Measurements from ENCODE around the gene GDE1. TPM values are rescaled to one million over a fixed set of nuclear protein-coding genes. Genes with fewer than 3 reads are reported as not detected.

GDE1 gene
- total RNA-seq, 1 experiment from 2014 or later = 45.6 TPM

GRCh38 chr16:19503461-19504075, 18.3 kb downstream of the GDE1 start:
- H3K4me2 ChIP-seq (ENCODE audit: low read length) = no peak overlapping the region
- no peaks in the 10 kb centered on the region for H3K9me2 ChIP-seq (replicated peaks; ENCODE audit: low read length)
- H3K4me3 ChIP-seq (ENCODE audit: low read length) = no peak overlapping the region
- no peak overlapping the region for H3K9ac ChIP-seq (ENCODE audit: low read length)
- H2AFZ ChIP-seq (ENCODE audit: low read length) = no peak overlapping the region
- no TSS peak for BruUV-seq (replicated peaks)
- no peaks in the 10 kb centered on the region for H3K79me2 ChIP-seq (ENCODE audit: low read length)
- ChIA-PET POLR2A (ENCODE audit: unreplicated experiment) (no interaction called here), CTCF (interaction anchor here (0.5 to 1.0 kb wide), 2 partner anchors 14 to 129 kb away, joined by 4 read pairs; no protein-coding TSS in a partner anchor)
- ATAC-seq = no peak
- H3K36me3 ChIP-seq (ENCODE audit: low read depth, low read length) = peaks cover 28% of the 10 kb centered on the region; the same call in 1 of the 2 replicates
- no peaks in the 10 kb centered on the region for H3K9me3 ChIP-seq (ENCODE audit: low read length)
- no peak for DNase-seq
- peaks cover 38% of the 10 kb centered on the region for H3K4me1 ChIP-seq (ENCODE audit: insufficient read depth, low read length)
- no peak overlapping the region for H3K27ac ChIP-seq (ENCODE audit: low read length)
- intact Hi-C loops (cut with micrococcal nuclease) = loop anchor here (10.0 kb wide), 1 partner anchor 419 kb away; no protein-coding TSS in a partner anchor
- TF ChIP-seq EZH2 (IDR thresholded peaks at IDR 0.05; ENCODE audit: low read length, unreplicated experiment) = no peak
- no peak for TF ChIP-seq EZH2phosphoT487 (IDR thresholded peaks at IDR 0.05; ENCODE audit: borderline replicate concordance, low read length)
- no peak for TF ChIP-seq CTCF (conservative IDR thresholded peaks at IDR 0.05; ENCODE audit: low read depth, low read length)
- no peaks in the 10 kb centered on the region for H3K27me3 ChIP-seq (ENCODE audit: low read length)
- no peaks in the 10 kb centered on the region for H3F3A ChIP-seq (ENCODE audit: low read length, unreplicated experiment)
- no peaks in the 10 kb centered on the region for H4K20me1 ChIP-seq (ENCODE audit: low read length)

- ATAC-seq (peak; percentile 77), DNase-seq (peak; percentile 74)
- Histone ChIP-seq H3K4me3 (ENCODE audit: low read length) (no peak overlapping the region), H3K36me3 (ENCODE audit: low read depth, low read length) (peaks cover 28% of the 10 kb centered on the region; the same call in 1 of the 2 replicates), H3K9me3 (ENCODE audit: low read length) (no peaks in the 10 kb centered on the region), H3K4me1 (ENCODE audit: insufficient read depth, low read length) (peaks cover 29% of the 10 kb centered on the region), H4K20me1 (ENCODE audit: low read length) (no peaks in the 10 kb centered on the region), H3K9ac (ENCODE audit: low read length) (no peak overlapping the region), H3K4me2 (ENCODE audit: low read length) (no peak overlapping the region), H3F3A (ENCODE audit: low read length, unreplicated experiment) (no peaks in the 10 kb centered on the region), H3K79me2 (ENCODE audit: low read length) (no peaks in the 10 kb centered on the region), H3K27ac (ENCODE audit: low read length) (no peak overlapping the region), H3K9me2 (replicated peaks; ENCODE audit: low read length) (no peaks in the 10 kb centered on the region), H2AFZ (ENCODE audit: low read length) (no peak overlapping the region), H3K27me3 (ENCODE audit: low read length) (no peaks in the 10 kb centered on the region)
- intact Hi-C loops (cut with micrococcal nuclease) = loop anchor here (1.0 to 10.0 kb wide), 2 partner anchors 113 to 418 kb away; no protein-coding TSS in a partner anchor
- ChIA-PET POLR2A (ENCODE audit: unreplicated experiment) (no interaction called here), CTCF (interaction anchor here (0.6 to 1.0 kb wide), 3 partner anchors 15 to 114 kb away, joined by 4 to 6 read pairs (median 4); no protein-coding TSS in a partner anchor)
- TF ChIP-seq CTCF (conservative IDR thresholded peaks at IDR 0.05; ENCODE audit: low read depth, low read length) (peak; percentile 79), EZH2phosphoT487 (IDR thresholded peaks at IDR 0.05; ENCODE audit: borderline replicate concordance, low read length) (no peak)
- no TSS peak for BruUV-seq (replicated peaks)
These were observed 19.3 kb downstream of the GDE1 start for GRCh38 chr16:19502395-19503131.

DNA sequence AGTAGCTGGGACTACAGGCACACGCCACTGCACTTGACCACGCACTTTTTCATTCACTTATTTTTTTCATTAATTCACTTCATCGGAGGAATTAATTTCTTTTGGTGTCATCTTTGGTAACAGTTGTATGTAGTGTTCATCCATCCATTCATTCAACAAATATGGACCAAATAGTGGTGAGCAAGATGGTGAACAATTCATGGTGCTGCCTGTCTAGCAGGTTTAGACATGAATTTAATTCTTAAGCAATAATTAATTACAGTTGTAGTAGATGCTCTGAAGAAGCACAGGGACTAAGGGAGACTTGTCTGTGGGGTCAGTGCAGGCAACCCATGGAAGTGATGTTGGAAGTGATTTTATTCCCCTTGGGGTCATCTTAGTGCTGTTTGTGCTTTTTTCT, 22.4 kb downstream of the GDE1 start:
- no TSS peak for BruUV-seq (replicated peaks)
- Histone ChIP-seq H3K79me2 (ENCODE audit: low read length) (no peaks in the 10 kb centered on the region), H4K20me1 (ENCODE audit: low read length) (no peaks in the 10 kb centered on the region), H3K9ac (ENCODE audit: low read length) (no peak overlapping the region), H3K9me3 (ENCODE audit: low read length) (no peaks in the 10 kb centered on the region), H3K4me2 (ENCODE audit: low read length) (no peak overlapping the region), H3K27me3 (ENCODE audit: low read length) (no peaks in the 10 kb centered on the region), H3K9me2 (replicated peaks; ENCODE audit: low read length) (no peaks in the 10 kb centered on the region), H3K4me1 (ENCODE audit: insufficient read depth, low read length) (0 out of 2 replicates have a peak, but pooled peaks cover 3% of the 10 kb centered on the region), H3F3A (ENCODE audit: low read length, unreplicated experiment) (no peaks in the 10 kb centered on the region), H3K4me3 (ENCODE audit: low read length) (no peak overlapping the region), H3K27ac (ENCODE audit: low read length) (no peak overlapping the region), H3K36me3 (ENCODE audit: low read depth, low read length) (peaks cover 26% of the 10 kb centered on the region; the same call in 1 of the 2 replicates), H2AFZ (ENCODE audit: low read length) (no peak overlapping the region)
- intact Hi-C loops (cut with micrococcal nuclease) = no loop called here
- ChIA-PET POLR2A (ENCODE audit: unreplicated experiment) (no interaction called here), CTCF (no interaction called here)
- DNase-seq (no peak), ATAC-seq (no peak)
- TF ChIP-seq CTCF (conservative IDR thresholded peaks at IDR 0.05; ENCODE audit: low read depth, low read length) (no peak), EZH2 (IDR thresholded peaks at IDR 0.05; ENCODE audit: low read length, unreplicated experiment) (no peak), EZH2phosphoT487 (IDR thresholded peaks at IDR 0.05; ENCODE audit: borderline replicate concordance, low read length) (no peak)

Measured in PC-3 (cell line).